ENCODE measurements around the gene ABTB2. TPM values are rescaled to one million over a fixed set of nuclear protein-coding genes. Genes with fewer than 3 reads are reported as not detected.

Gene ABTB2
- total and polyA plus RNA-seq, 9 of the 15 experiments (the other 6 are each of a cell fraction or from before 2014, with no cell fraction given) = 0.03 to 0.18 (median 0.12) TPM; not detected in 2

GRCh38 chr11:34105079-34105956 is 252.5 kb downstream of the ABTB2 start, which contains the start of gene NAT10 (continued):
- TF ChIP-seq ZBTB34 (CRISPR knock-in tag; IDR thresholded peaks at IDR 0.05) (no peak), GATA2 (CRISPR knock-in tag; IDR thresholded peaks at IDR 0.05) (peak; percentile 59; the same call in 1 of the 2 replicates), ESRRA (IDR thresholded peaks at IDR 0.05; ENCODE audit: borderline replicate concordance, low read depth) (peak; percentile 96), IRF1 (CRISPR knock-in tag; IDR thresholded peaks at IDR 0.05; ENCODE audit: borderline replicate concordance) (no peak), JUN (IDR thresholded peaks at IDR 0.05; ENCODE audit: borderline replicate concordance, low read depth, low read length) (peak; percentile 82), JUN (CRISPR knock-in tag; IDR thresholded peaks at IDR 0.05; ENCODE audit: borderline replicate concordance) (no peak; the same call in 1 of the 2 replicates), ADNP (tag; IDR thresholded peaks at IDR 0.05) (no peak), ZFPM2 (CRISPR knock-in tag; IDR thresholded peaks at IDR 0.05) (peak; percentile 91; the same call in 1 of the 2 replicates), TARDBP (IDR thresholded peaks at IDR 0.05) (no peak), ARID2 (IDR thresholded peaks at IDR 0.05) (peak; percentile 50; the same call in 1 of the 2 replicates), SAFB (IDR thresholded peaks at IDR 0.05; ENCODE audit: borderline replicate concordance, low read depth, low read length) (no peak)
- TF ChIP-seq, protein P1, sequence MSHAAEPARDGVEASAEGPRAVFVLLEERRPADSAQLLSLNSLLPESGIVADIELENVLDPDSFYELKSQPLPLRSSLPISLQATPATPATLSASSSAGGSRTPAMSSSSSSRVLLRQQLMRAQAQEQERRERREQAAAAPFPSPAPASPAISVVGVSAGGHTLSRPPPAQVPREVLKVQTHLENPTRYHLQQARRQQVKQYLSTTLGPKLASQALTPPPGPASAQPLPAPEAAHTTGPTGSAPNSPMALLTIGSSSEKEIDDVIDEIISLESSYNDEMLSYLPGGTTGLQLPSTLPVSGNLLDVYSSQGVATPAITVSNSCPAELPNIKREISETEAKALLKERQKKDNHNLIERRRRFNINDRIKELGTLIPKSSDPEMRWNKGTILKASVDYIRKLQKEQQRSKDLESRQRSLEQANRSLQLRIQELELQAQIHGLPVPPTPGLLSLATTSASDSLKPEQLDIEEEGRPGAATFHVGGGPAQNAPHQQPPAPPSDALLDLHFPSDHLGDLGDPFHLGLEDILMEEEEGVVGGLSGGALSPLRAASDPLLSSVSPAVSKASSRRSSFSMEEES (CRISPR knock-in tag; IDR thresholded peaks at IDR 0.05) = peak; percentile 1; the same call in 1 of the 2 replicates
- TF ChIP-seq, protein P2, sequence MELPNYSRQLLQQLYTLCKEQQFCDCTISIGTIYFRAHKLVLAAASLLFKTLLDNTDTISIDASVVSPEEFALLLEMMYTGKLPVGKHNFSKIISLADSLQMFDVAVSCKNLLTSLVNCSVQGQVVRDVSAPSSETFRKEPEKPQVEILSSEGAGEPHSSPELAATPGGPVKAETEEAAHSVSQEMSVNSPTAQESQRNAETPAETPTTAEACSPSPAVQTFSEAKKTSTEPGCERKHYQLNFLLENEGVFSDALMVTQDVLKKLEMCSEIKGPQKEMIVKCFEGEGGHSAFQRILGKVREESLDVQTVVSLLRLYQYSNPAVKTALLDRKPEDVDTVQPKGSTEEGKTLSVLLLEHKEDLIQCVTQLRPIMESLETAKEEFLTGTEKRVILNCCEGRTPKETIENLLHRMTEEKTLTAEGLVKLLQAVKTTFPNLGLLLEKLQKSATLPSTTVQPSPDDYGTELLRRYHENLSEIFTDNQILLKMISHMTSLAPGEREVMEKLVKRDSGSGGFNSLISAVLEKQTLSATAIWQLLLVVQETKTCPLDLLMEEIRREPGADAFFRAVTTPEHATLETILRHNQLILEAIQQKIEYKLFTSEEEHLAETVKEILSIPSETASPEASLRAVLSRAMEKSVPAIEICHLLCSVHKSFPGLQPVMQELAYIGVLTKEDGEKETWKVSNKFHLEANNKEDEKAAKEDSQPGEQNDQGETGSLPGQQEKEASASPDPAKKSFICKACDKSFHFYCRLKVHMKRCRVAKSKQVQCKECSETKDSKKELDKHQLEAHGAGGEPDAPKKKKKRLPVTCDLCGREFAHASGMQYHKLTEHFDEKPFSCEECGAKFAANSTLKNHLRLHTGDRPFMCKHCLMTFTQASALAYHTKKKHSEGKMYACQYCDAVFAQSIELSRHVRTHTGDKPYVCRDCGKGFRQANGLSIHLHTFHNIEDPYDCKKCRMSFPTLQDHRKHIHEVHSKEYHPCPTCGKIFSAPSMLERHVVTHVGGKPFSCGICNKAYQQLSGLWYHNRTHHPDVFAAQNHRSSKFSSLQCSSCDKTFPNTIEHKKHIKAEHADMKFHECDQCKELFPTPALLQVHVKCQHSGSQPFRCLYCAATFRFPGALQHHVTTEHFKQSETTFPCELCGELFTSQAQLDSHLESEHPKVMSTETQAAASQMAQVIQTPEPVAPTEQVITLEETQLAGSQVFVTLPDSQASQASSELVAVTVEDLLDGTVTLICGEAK (IDR thresholded peaks at IDR 0.05) = 0 out of 2 replicates have a peak, but pooled peaks have one; percentile 29
- TF ChIP-seq, protein P2 (CRISPR knock-in tag; IDR thresholded peaks at IDR 0.05) = no peak; the same call in 1 of the 2 replicates

Measured in K562 (cell line).